IPS-20b (cell line): Measurements from ENCODE around the gene THEM5.

Experiments used
- H3K27ac ChIP-seq: one replicate; pipeline ENCODE4 v1.5.1; 2013; ENCODE audit warnings: low read length
- H3K27me3 ChIP-seq: 2 replicates; pipeline ENCODE4 v1.6.1; 2013; ENCODE audit warnings: mild to moderate bottlenecking, low read length, inconsistent platforms; ENCODE audit not compliant: insufficient read depth
- H3K36me3 ChIP-seq: 2 replicates; pipeline ENCODE4 v1.6.1; 2013; ENCODE audit warnings: low read depth, mild to moderate bottlenecking, inconsistent platforms, low read length, moderate library complexity; ENCODE audit not compliant: insufficient read depth
- H3K4me1 ChIP-seq: 2 replicates; pipeline ENCODE4 v1.6.1; 2013; ENCODE audit warnings: mild to moderate bottlenecking, control low read depth, inconsistent platforms, low read length, moderate library complexity; ENCODE audit not compliant: insufficient read depth
- H3K4me3 ChIP-seq: 2 replicates; pipeline ENCODE4 v1.5.1; 2013; ENCODE audit warnings: mild to moderate bottlenecking, low read length, inconsistent platforms
- H3K9ac ChIP-seq: 2 replicates; pipeline ENCODE4 v1.6.1; 2013; ENCODE audit warnings: low read depth, mild to moderate bottlenecking, inconsistent platforms, low read length, moderate library complexity
- H3K9me3 ChIP-seq: 2 replicates; pipeline ENCODE4 v1.6.1; 2013; ENCODE audit warnings: mild to moderate bottlenecking, low read depth, low read length, inconsistent platforms; ENCODE audit not compliant: insufficient read depth

The THEM5 gene

GRCh38 chr1:151849126-151849525, 4.4 kb downstream of the THEM5 start:
- H3K27ac ChIP-seq = no peak overlapping the region
- H3K36me3 ChIP-seq = no peaks in the 10 kb centered on the region
- H3K4me3 ChIP-seq = no peak overlapping the region
- H3K9ac ChIP-seq = no peak overlapping the region
- H3K4me1 ChIP-seq = peaks cover 8% of the 10 kb centered on the region
- no peaks in the 10 kb centered on the region for H3K9me3 ChIP-seq
- H3K27me3 ChIP-seq = peaks cover 14% of the 10 kb centered on the region; the same call in 1 of the 2 replicates

GRCh38 chr1:151847867-151848596, 5.5 kb downstream of the THEM5 start:
- Histone ChIP-seq H3K4me1 (peaks cover 8% of the 10 kb centered on the region), H3K27me3 (peaks cover 14% of the 10 kb centered on the region; the same call in 1 of the 2 replicates), H3K27ac (no peak overlapping the region)

GRCh38 chr1:151846686-151847237, 6.8 kb downstream of the THEM5 start:
- Histone ChIP-seq H3K4me1 (peaks cover 8% of the 10 kb centered on the region), H3K27ac (no peak overlapping the region), H3K36me3 (no peaks in the 10 kb centered on the region), H3K4me3 (no peak overlapping the region), H3K27me3 (peaks cover 6% of the 10 kb centered on the region; the same call in 1 of the 2 replicates), H3K9me3 (no peaks in the 10 kb centered on the region), H3K9ac (no peak overlapping the region)

More at GRCh38 chr1:151847867-151848596, 5.5 kb downstream of the THEM5 start:
- Histone ChIP-seq H3K9me3 (no peaks in the 10 kb centered on the region), H3K4me3 (no peak overlapping the region), H3K36me3 (no peaks in the 10 kb centered on the region), H3K9ac (no peak overlapping the region)

GRCh38 chr1:151846062-151846568, 7.4 kb downstream of the THEM5 start:
- Histone ChIP-seq H3K27me3 (peaks cover 8% of the 10 kb centered on the region), H3K27ac (no peak overlapping the region), H3K9me3 (no peaks in the 10 kb centered on the region), H3K9ac (no peak overlapping the region), H3K4me1 (peaks cover 8% of the 10 kb centered on the region), H3K36me3 (no peaks in the 10 kb centered on the region), H3K4me3 (no peak overlapping the region)

- Histone ChIP-seq H3K27me3 (peaks cover 30% of the 10 kb centered on the region), H3K9ac (no peak overlapping the region), H3K4me3 (no peak overlapping the region), H3K36me3 (no peaks in the 10 kb centered on the region), H3K9me3 (no peaks in the 10 kb centered on the region), H3K4me1 (peaks cover 19% of the 10 kb centered on the region), H3K27ac (no peak overlapping the region)
These were observed 10.1 kb downstream of the THEM5 start for GRCh38 chr1:151843398-151843797.

- Histone ChIP-seq H3K9ac (no peak overlapping the region), H3K27ac (no peak overlapping the region), H3K4me1 (peaks cover 13% of the 10 kb centered on the region), H3K4me3 (no peak overlapping the region), H3K36me3 (no peaks in the 10 kb centered on the region), H3K27me3 (peaks cover 49% of the 10 kb centered on the region), H3K9me3 (no peaks in the 10 kb centered on the region)
These were observed 12.4 kb downstream of the THEM5 start for GRCh38 chr1:151841141-151841540.

GRCh38 chr1:151840421-151840820, 13.1 kb downstream of the THEM5 start:
- H3K9ac ChIP-seq = peak overlapping the region; percentile 92; the same call in 1 of the 2 replicates
- no peaks in the 10 kb centered on the region for H3K9me3 ChIP-seq
- peaks cover 49% of the 10 kb centered on the region for H3K27me3 ChIP-seq
- H3K4me3 ChIP-seq = peak overlapping the region; percentile 83
- peaks cover 11% of the 10 kb centered on the region for H3K4me1 ChIP-seq
- H3K27ac ChIP-seq = peak overlapping the region; percentile 74
- H3K36me3 ChIP-seq = no peaks in the 10 kb centered on the region

GRCh38 chr1:151839457-151840403, 13.8 kb downstream of the THEM5 start, which contains the start of gene C2CD4D:
C2CD4D (minus strand) TSS chr1:151839820; CDS start chr1:151838989, 831 bp downstream.
- H3K9me3 ChIP-seq = no peaks in the 10 kb centered on the region
- H3K27me3 ChIP-seq = peaks cover 49% of the 10 kb centered on the region
- H3K4me1 ChIP-seq = peaks cover 11% of the 10 kb centered on the region
- H3K27ac ChIP-seq = peak within 1 kb of the TSS; percentile 74
- H3K4me3 ChIP-seq = peak within 1 kb of the TSS; percentile 83
- H3K9ac ChIP-seq = peak within 1 kb of the TSS; percentile 92
- H3K36me3 ChIP-seq = no peaks in the 10 kb centered on the region

GRCh38 chr1:151839082-151839412, 14.5 kb downstream of the THEM5 start:
- Histone ChIP-seq H3K27ac (no peak overlapping the region), H3K4me1 (peaks cover 11% of the 10 kb centered on the region), H3K9ac (peak overlapping the region; percentile 92; the same call in 1 of the 2 replicates)

GRCh38 chr1:151838222-151839081, 15.1 kb downstream of the THEM5 start:
- peaks cover 11% of the 10 kb centered on the region for H3K4me1 ChIP-seq
- no peaks in the 10 kb centered on the region for H3K36me3 ChIP-seq
- peaks cover 49% of the 10 kb centered on the region for H3K27me3 ChIP-seq
- H3K9me3 ChIP-seq = no peaks in the 10 kb centered on the region
- peak overlapping the region; percentile 83; the same call in 1 of the 2 replicates for H3K4me3 ChIP-seq
- H3K27ac ChIP-seq = no peak overlapping the region
- H3K9ac ChIP-seq = peak overlapping the region; percentile 92; the same call in 1 of the 2 replicates

More at GRCh38 chr1:151839082-151839412, 14.5 kb downstream of the THEM5 start:
- no peaks in the 10 kb centered on the region for H3K36me3 ChIP-seq
- peak overlapping the region; percentile 83 for H3K4me3 ChIP-seq
- H3K27me3 ChIP-seq = peaks cover 49% of the 10 kb centered on the region
- H3K9me3 ChIP-seq = no peaks in the 10 kb centered on the region
